Suprapubic skin (tissue), 4 donors: Measurements from ENCODE around the gene SAMD14. TPM values are rescaled to one million over a fixed set of nuclear protein-coding genes. Genes with fewer than 3 reads are reported as not detected.
A peak's percentile ranks its signal among the peaks of the same experiment; 100 is the strongest.

Experiments
- DNase-seq, 2 donors: peaks; one replicate each; pipeline ENCODE4 v3.0.0-alpha.2; 2019; ENCODE audit warnings: low spot score in 2 of 2
- H3K27ac ChIP-seq: fragments of 200-600 bp; sonication (generic); one replicate; pipeline ENCODE4 v1.5.1; 2019
- H3K27me3 ChIP-seq: fragments of 200-600 bp; sonication (generic); one replicate; pipeline ENCODE4 v1.5.1; 2019
- H3K36me3 ChIP-seq: fragments of 200-600 bp; sonication (generic); one replicate; pipeline ENCODE4 v1.5.1; 2019
- H3K4me1 ChIP-seq: fragments of 200-600 bp; sonication (generic); one replicate; pipeline ENCODE4 v1.5.1; 2019
- H3K4me3 ChIP-seq: fragments of 200-600 bp; sonication (generic); one replicate; pipeline ENCODE4 v1.5.1; 2019; ENCODE audit warnings: mild to moderate bottlenecking
- H3K9me3 ChIP-seq: fragments of 200-600 bp; sonication (generic); one replicate; pipeline ENCODE4 v1.5.1; 2019
- EP300 ChIP-seq: sonication (generic); formaldehyde crosslinking; IDR thresholded peaks from one replicate; pipeline ENCODE4 v1.6.1; 2017; ENCODE audit warnings: antibody characterized with exemption
- POLR2A ChIP-seq, 2 donors: fragments of 450-650 bp; IDR thresholded peaks; one replicate each; pipeline ENCODE4 v1.6.1; 2017; ENCODE audit warnings: antibody characterized with exemption in 2 of 2, mild to moderate bottlenecking in 2 of 2, moderate library complexity in 2 of 2
- POLR2AphosphoS5 ChIP-seq, 3 donors: sonication (generic); formaldehyde crosslinking; IDR thresholded peaks; one replicate each; pipeline ENCODE4 v1.6.1; 2017; ENCODE audit warnings: antibody characterized with exemption in 3 of 3
- WGBS: methylation state at CpG from one replicate; pipeline ENCODE4 v1.1.5; 2018; 5-methylcytosine and 5-hydroxymethylcytosine counted together
- total RNA-seq, 4 donors: library from RNA; depleted of rRNA; stranded (reverse); fragments of >200 nt; gene quantifications; one replicate each; pipeline ENCODE4 v1.1.0, GENCODE V29; 2016
- TF ChIP-seq, protein P1 (sequence below), 2 donors: fragments of 200-600 bp in 1 of 2; fragments of 450-650 bp in 1 of 2; sonication (generic) in 1 of 2; IDR thresholded peaks; one replicate each; pipeline ENCODE4 v1.5.1; 2016 to 2019; ENCODE audit warnings: antibody characterized with exemption in 2 of 2, mild to moderate bottlenecking in 1 of 2, moderate library complexity in 1 of 2

Gene SAMD14
- total RNA-seq, 4 donors from 2014 or later: 0.68 TPM; not detected in 3

- H3K4me3 ChIP-seq: no peak overlapping the region
- 87% methylated on average over 8 of the region's 19 CpGs for WGBS
- H3K27ac ChIP-seq: no peak overlapping the region
- peaks cover 23% of the 10 kb centered on the region for H3K4me1 ChIP-seq
- TF ChIP-seq, protein P1, sequence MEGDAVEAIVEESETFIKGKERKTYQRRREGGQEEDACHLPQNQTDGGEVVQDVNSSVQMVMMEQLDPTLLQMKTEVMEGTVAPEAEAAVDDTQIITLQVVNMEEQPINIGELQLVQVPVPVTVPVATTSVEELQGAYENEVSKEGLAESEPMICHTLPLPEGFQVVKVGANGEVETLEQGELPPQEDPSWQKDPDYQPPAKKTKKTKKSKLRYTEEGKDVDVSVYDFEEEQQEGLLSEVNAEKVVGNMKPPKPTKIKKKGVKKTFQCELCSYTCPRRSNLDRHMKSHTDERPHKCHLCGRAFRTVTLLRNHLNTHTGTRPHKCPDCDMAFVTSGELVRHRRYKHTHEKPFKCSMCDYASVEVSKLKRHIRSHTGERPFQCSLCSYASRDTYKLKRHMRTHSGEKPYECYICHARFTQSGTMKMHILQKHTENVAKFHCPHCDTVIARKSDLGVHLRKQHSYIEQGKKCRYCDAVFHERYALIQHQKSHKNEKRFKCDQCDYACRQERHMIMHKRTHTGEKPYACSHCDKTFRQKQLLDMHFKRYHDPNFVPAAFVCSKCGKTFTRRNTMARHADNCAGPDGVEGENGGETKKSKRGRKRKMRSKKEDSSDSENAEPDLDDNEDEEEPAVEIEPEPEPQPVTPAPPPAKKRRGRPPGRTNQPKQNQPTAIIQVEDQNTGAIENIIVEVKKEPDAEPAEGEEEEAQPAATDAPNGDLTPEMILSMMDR (IDR thresholded peaks at IDR 0.05): no peak
- no peak for TF ChIP-seq POLR2AphosphoS5 (IDR thresholded peaks at IDR 0.05)
- TF ChIP-seq POLR2A (IDR thresholded peaks at IDR 0.05): no peak
- no peak for TF ChIP-seq EP300
- DNase-seq: no peak
- H3K27me3 ChIP-seq: no peaks in the 10 kb centered on the region
- H3K9me3 ChIP-seq: no peaks in the 10 kb centered on the region
- no peaks in the 10 kb centered on the region for H3K36me3 ChIP-seq
Observed at GRCh38 chr17:50167371-50167770, 37.4 kb upstream of the SAMD14 start.

- DNase-seq: no peak
- H3K36me3 ChIP-seq: no peaks in the 10 kb centered on the region
- no peaks in the 10 kb centered on the region for H3K27me3 ChIP-seq
- no peak overlapping the region for H3K27ac ChIP-seq
- TF ChIP-seq POLR2AphosphoS5 (IDR thresholded peaks at IDR 0.05): no peak
- TF ChIP-seq POLR2A (IDR thresholded peaks at IDR 0.05): no peak
- TF ChIP-seq, protein P1 (IDR thresholded peaks at IDR 0.05): no peak
- no peak for TF ChIP-seq EP300
- no peaks in the 10 kb centered on the region for H3K9me3 ChIP-seq
- H3K4me3 ChIP-seq: peak overlapping the region; percentile 30
- H3K4me1 ChIP-seq: peaks cover 27% of the 10 kb centered on the region
- WGBS: 58% methylated on average over 7 of the region's 7 CpGs
Observed at GRCh38 chr17:50166518-50167181, 36.7 kb upstream of the SAMD14 start.

- Histone ChIP-seq H3K4me1 (peaks cover 32% of the 10 kb centered on the region), H3K27ac (peak within 1 kb of the TSS; percentile 51), H3K27me3 (no peaks in the 10 kb centered on the region), H3K36me3 (no peaks in the 10 kb centered on the region), H3K9me3 (no peaks in the 10 kb centered on the region), H3K4me3 (peak within 1 kb of the TSS; percentile 30)
- 57% methylated on average over 13 of the region's 15 CpGs for WGBS
- TF ChIP-seq POLR2AphosphoS5 (IDR thresholded peaks at IDR 0.05): no peak
- DNase-seq: no peak
Observed at GRCh38 chr17:50165867-50166517, 36.0 kb upstream of the SAMD14 start, which contains the start of gene SGCA. Gene SGCA, plus strand, starts transcription at chr17:50166005. Its CDS starts 36 bp downstream, at chr17:50166041.

GRCh38 chr17:50165466-50165865 is 35.5 kb upstream of the SAMD14 start:
- WGBS: 69% methylated on average over 3 of the region's 3 CpGs
- peaks cover 37% of the 10 kb centered on the region for H3K4me1 ChIP-seq
- no peaks in the 10 kb centered on the region for H3K27me3 ChIP-seq
- TF ChIP-seq EP300: no peak
- H3K4me3 ChIP-seq: peak overlapping the region; percentile 30
- H3K27ac ChIP-seq: no peak overlapping the region
- DNase-seq: no peak
- H3K36me3 ChIP-seq: no peaks in the 10 kb centered on the region
- no peaks in the 10 kb centered on the region for H3K9me3 ChIP-seq

DNA sequence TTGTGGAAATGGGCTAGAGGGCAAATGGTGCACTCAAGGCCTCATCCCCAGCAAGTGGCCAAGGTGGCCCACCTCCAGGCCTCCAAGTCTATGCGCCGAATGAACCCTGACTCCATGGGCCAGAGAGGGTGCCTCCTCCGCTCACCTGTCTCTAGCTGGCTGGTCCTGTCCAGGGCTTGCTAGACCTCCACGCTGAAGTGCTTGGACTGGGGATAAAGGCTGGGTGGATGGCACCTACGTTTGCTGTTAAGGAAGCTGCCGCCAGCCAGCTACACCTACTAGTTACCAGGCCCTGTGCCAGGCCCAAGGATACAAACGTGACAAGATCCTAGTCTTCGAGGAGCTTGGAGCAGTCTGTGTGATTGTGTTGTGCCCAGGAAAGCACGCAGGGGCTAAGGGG is 35.1 kb upstream of the SAMD14 start:
- Histone ChIP-seq H3K4me3 (no peak overlapping the region), H3K9me3 (no peaks in the 10 kb centered on the region), H3K27me3 (no peaks in the 10 kb centered on the region), H3K27ac (no peak overlapping the region), H3K4me1 (peaks cover 38% of the 10 kb centered on the region), H3K36me3 (no peaks in the 10 kb centered on the region)
- DNase-seq: no peak
- TF ChIP-seq POLR2A (IDR thresholded peaks at IDR 0.05) (no peak), POLR2AphosphoS5 (IDR thresholded peaks at IDR 0.05) (no peak), EP300 (no peak)
- TF ChIP-seq, protein P1 (IDR thresholded peaks at IDR 0.05): no peak
- WGBS: 55% methylated on average over 5 of the region's 9 CpGs

GRCh38 chr17:50164697-50164988 is 34.7 kb upstream of the SAMD14 start:
- no peaks in the 10 kb centered on the region for H3K9me3 ChIP-seq
- peaks cover 41% of the 10 kb centered on the region for H3K4me1 ChIP-seq
- no peaks in the 10 kb centered on the region for H3K36me3 ChIP-seq
- no peak for DNase-seq
- no peak for TF ChIP-seq EP300
- TF ChIP-seq POLR2A (IDR thresholded peaks at IDR 0.05): no peak
- no peak for TF ChIP-seq POLR2AphosphoS5 (IDR thresholded peaks at IDR 0.05)
- TF ChIP-seq, protein P1 (IDR thresholded peaks at IDR 0.05): no peak
- 55% methylated on average over 1 of the region's 2 CpGs for WGBS
- H3K27ac ChIP-seq: no peak overlapping the region
- no peak overlapping the region for H3K4me3 ChIP-seq
- no peaks in the 10 kb centered on the region for H3K27me3 ChIP-seq
